WTC11 (cell line): ENCODE measurements around the gene HINT3. TPM values are rescaled to one million over a fixed set of nuclear protein-coding genes. Genes with fewer than 3 reads are reported as not detected.

ENCODE experiments used
- ATAC-seq: fragments of 200-7000 bp; cut with Tn5 transposase; 2 replicates; pipeline ENCODE4 v1.10.0; 2021; ENCODE audit warnings: mild to moderate bottlenecking, moderate library complexity
- CTCF ChIA-PET: fragments of 300-600 bp; sonication (Branson Sonifier 250); formaldehyde crosslinking; loops from one replicate; lab custom pipeline; 2021; ENCODE audit warnings: antibody characterized with exemption; lab: Charles Lee
- POLR2A ChIA-PET: fragments of 350-600 bp; sonication (Branson Sonifier 250); formaldehyde crosslinking; loops from one replicate; lab custom pipeline; 2021; ENCODE audit warnings: antibody characterized with exemption; lab: Charles Lee
- DNase-seq: peaks from one replicate; pipeline ENCODE4 v3.0.0; 2021; ENCODE audit warnings: low spot score
- H3K27ac Mint-ChIP-seq: 2 replicates; pipeline ENCODE4 v1.8.0; 2021; ENCODE audit warnings: mixed read lengths
- H3K27me3 Mint-ChIP-seq: 2 replicates; pipeline ENCODE4 v1.8.0; 2021; ENCODE audit warnings: low read depth, mild to moderate bottlenecking, moderate library complexity, mixed read lengths
- H3K36me3 Mint-ChIP-seq: 2 replicates; pipeline ENCODE4 v1.8.0; 2021; ENCODE audit warnings: mixed read lengths
- H3K4me1 Mint-ChIP-seq: 2 replicates; pipeline ENCODE4 v1.8.0; 2022; ENCODE audit warnings: mixed read lengths
- H3K4me3 Mint-ChIP-seq: 2 replicates; pipeline ENCODE4 v1.8.0; 2021; ENCODE audit warnings: mild to moderate bottlenecking, moderate library complexity, mixed read lengths
- H3K9me3 Mint-ChIP-seq: 2 replicates; pipeline ENCODE4 v1.8.0; 2021; ENCODE audit warnings: mixed read lengths
- EMX1 ChIP-seq: fragments of 250-450 bp; sonication (Bioruptor Pico); IDR thresholded peaks from 2 replicates; pipeline ENCODE4 v1.8.0; 2021; ENCODE audit warnings: mild to moderate bottlenecking
- FOXJ3 ChIP-seq: sonication (generic); formaldehyde crosslinking; IDR thresholded peaks from 2 replicates; pipeline ENCODE4 v1.9.0; 2021; ENCODE audit warnings: missing genetic modification reagents, mild to moderate bottlenecking, borderline replicate concordance
- FOXK1 ChIP-seq: sonication (generic); formaldehyde crosslinking; IDR thresholded peaks from 2 replicates; pipeline ENCODE4 v1.8.0; 2022; ENCODE audit warnings: mild to moderate bottlenecking, moderate library complexity, missing genetic modification reagents
- JUN ChIP-seq: sonication (generic); formaldehyde crosslinking; IDR thresholded peaks from 2 replicates; pipeline ENCODE4 v1.8.0; 2023; ENCODE audit warnings: mild to moderate bottlenecking, missing genetic modification reagents
- MXD4 ChIP-seq: fragments of 250-450 bp; sonication (Bioruptor Pico); IDR thresholded peaks from 2 replicates; pipeline ENCODE4 v1.8.0; 2021; ENCODE audit warnings: mild to moderate bottlenecking, moderate library complexity, borderline replicate concordance
- NFE2L1 ChIP-seq: sonication (generic); formaldehyde crosslinking; IDR thresholded peaks from 2 replicates; pipeline ENCODE4 v1.8.1; 2023; ENCODE audit warnings: missing genetic modification reagents
- NFYB ChIP-seq: sonication (generic); formaldehyde crosslinking; conservative IDR thresholded peaks from 2 replicates; pipeline ENCODE4 v1.8.0; 2022; ENCODE audit warnings: low read depth, missing genetic modification reagents
- SMAD3 ChIP-seq: sonication (generic); formaldehyde crosslinking; IDR thresholded peaks from 2 replicates; pipeline ENCODE4 v1.8.0; 2022; ENCODE audit warnings: missing genetic modification reagents, mild to moderate bottlenecking, borderline replicate concordance
- SMAD4 ChIP-seq: sonication (generic); formaldehyde crosslinking; IDR thresholded peaks from 2 replicates; pipeline ENCODE4 v1.8.0; 2022; ENCODE audit warnings: mild to moderate bottlenecking, missing genetic modification reagents
- ZNF138 ChIP-seq: sonication (generic); formaldehyde crosslinking; conservative IDR thresholded peaks from 2 replicates; pipeline ENCODE4 v1.8.1; 2022; ENCODE audit warnings: mild to moderate bottlenecking, moderate library complexity, missing genetic modification reagents
- ZNF232 ChIP-seq: sonication (generic); formaldehyde crosslinking; IDR thresholded peaks from 2 replicates; pipeline ENCODE4 v1.8.0; 2022; ENCODE audit warnings: mild to moderate bottlenecking, missing genetic modification reagents
- ZNF671 ChIP-seq: fragments of 250-450 bp; sonication (Bioruptor Pico); IDR thresholded peaks from 2 replicates; pipeline ENCODE4 v1.8.0; 2021; ENCODE audit warnings: mild to moderate bottlenecking
- total RNA-seq: library from RNA; stranded (reverse); gene quantifications from 3 replicates; pipeline ENCODE4 v1.2.3, GENCODE V29; 2021
- TF ChIP-seq, protein P1 (sequence below): fragments of 250-450 bp; sonication (Bioruptor Pico); IDR thresholded peaks from 2 replicates; pipeline ENCODE4 v1.9.0; 2021; ENCODE audit warnings: moderate library complexity, mild to moderate bottlenecking, inconsistent platforms, borderline replicate concordance
- TF ChIP-seq, protein P2 (sequence below): sonication (generic); formaldehyde crosslinking; IDR thresholded peaks from 2 replicates; pipeline ENCODE4 v1.8.1; 2022; ENCODE audit warnings: low read depth, mild to moderate bottlenecking, moderate library complexity, missing genetic modification reagents, borderline replicate concordance
- TF ChIP-seq, protein P3 (sequence below): fragments of 250-450 bp; sonication (Bioruptor Pico); conservative IDR thresholded peaks from 2 replicates; pipeline ENCODE4 v1.9.0; 2021; ENCODE audit warnings: mild to moderate bottlenecking
- TF ChIP-seq, protein P4 (sequence below): sonication (generic); formaldehyde crosslinking; conservative IDR thresholded peaks from 2 replicates; pipeline ENCODE4 v1.8.1; 2023; ENCODE audit warnings: mild to moderate bottlenecking, low read depth, missing genetic modification reagents, moderate library complexity

HINT3 gene
- total RNA-seq, 1 experiment from 2014 or later, result 9.4 TPM

DNA sequence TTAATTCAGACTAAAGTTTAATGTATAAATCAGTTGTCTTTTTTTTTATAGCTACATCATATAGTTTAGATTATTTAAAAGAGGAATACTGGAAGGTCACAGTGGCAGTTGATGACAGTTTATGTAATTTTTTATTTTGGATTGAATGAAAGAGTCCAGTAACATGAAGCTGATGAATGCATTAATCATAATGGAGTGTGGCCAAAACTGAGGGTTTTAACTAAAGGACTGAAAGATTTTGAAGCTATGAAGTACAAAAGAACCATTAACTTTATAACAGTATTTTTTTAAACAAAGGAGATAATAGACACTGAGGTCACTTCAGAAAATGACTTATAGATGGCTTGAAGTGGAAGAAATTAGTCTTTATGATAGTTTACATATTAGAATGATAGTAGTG, 71.0 kb downstream of the HINT3 start:
- no peaks in the 10 kb centered on the region for H3K9me3 Mint-ChIP-seq
- DNase-seq (no peak), ATAC-seq (no peak)
- ChIA-PET POLR2A (no interaction called here), CTCF (no interaction called here)
- TF ChIP-seq FOXJ3 (no peak), FOXK1 (CRISPR knock-in tag) (no peak), ZNF138 (CRISPR knock-in tag) (no peak), MXD4 (CRISPR knock-in tag) (no peak), JUN (CRISPR knock-in tag) (no peak), EMX1 (CRISPR knock-in tag) (no peak), NFE2L1 (CRISPR knock-in tag) (no peak), SMAD3 (no peak), ZNF671 (CRISPR knock-in tag) (no peak), SMAD4 (CRISPR knock-in tag) (no peak), ZNF232 (CRISPR knock-in tag) (no peak), NFYB (CRISPR knock-in tag) (no peak)
- TF ChIP-seq, protein P1, sequence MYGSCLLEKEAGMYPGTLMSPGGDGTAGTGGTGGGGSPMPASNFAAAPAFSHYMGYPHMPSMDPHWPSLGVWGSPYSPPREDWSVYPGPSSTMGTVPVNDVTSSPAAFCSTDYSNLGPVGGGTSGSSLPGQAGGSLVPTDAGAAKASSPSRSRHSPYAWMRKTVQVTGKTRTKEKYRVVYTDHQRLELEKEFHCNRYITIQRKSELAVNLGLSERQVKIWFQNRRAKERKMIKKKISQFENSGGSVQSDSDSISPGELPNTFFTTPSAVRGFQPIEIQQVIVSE (CRISPR knock-in tag), result no peak
- TF ChIP-seq, protein P2, sequence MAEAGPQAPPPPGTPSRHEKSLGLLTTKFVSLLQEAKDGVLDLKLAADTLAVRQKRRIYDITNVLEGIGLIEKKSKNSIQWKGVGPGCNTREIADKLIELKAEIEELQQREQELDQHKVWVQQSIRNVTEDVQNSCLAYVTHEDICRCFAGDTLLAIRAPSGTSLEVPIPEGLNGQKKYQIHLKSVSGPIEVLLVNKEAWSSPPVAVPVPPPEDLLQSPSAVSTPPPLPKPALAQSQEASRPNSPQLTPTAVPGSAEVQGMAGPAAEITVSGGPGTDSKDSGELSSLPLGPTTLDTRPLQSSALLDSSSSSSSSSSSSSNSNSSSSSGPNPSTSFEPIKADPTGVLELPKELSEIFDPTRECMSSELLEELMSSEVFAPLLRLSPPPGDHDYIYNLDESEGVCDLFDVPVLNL, result no peak
- TF ChIP-seq, protein P3, sequence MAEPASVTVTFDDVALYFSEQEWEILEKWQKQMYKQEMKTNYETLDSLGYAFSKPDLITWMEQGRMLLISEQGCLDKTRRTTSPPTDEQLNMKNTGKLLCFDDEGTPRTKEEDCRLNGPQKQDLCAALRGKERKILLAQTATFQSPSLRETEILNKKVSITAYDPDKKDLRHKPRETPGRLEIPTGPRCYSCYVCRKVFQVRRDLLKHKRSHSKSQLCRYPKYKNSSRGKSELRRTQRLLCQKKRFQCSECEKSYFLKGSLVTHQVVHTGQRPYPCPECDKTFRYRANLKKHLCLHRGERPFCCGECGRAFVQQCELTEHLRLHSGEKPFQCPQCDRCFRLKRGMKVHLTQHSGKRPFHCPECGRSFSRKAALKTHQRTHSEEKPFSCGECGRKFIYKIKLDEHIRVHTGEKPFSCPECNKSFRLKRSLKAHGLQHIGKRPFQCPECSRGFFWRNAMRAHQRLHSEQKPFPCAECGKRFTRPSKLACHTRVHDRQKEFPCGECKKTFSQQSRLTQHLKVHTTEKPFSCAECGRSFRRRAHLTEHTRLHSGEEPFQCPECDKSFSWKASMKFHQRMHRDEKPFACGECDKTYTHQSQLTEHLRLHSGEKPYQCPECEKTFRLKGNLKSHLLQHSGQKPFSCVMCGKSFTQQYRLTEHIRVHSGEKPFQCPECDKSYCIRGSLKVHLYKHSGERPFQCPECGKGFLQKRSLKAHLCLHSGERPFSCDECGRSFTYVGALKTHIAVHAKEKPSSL, result no peak
- TF ChIP-seq, protein P4, sequence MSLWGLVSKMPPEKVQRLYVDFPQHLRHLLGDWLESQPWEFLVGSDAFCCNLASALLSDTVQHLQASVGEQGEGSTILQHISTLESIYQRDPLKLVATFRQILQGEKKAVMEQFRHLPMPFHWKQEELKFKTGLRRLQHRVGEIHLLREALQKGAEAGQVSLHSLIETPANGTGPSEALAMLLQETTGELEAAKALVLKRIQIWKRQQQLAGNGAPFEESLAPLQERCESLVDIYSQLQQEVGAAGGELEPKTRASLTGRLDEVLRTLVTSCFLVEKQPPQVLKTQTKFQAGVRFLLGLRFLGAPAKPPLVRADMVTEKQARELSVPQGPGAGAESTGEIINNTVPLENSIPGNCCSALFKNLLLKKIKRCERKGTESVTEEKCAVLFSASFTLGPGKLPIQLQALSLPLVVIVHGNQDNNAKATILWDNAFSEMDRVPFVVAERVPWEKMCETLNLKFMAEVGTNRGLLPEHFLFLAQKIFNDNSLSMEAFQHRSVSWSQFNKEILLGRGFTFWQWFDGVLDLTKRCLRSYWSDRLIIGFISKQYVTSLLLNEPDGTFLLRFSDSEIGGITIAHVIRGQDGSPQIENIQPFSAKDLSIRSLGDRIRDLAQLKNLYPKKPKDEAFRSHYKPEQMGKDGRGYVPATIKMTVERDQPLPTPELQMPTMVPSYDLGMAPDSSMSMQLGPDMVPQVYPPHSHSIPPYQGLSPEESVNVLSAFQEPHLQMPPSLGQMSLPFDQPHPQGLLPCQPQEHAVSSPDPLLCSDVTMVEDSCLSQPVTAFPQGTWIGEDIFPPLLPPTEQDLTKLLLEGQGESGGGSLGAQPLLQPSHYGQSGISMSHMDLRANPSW (CRISPR knock-in tag), result no peak
- no peaks in the 10 kb centered on the region for H3K4me1 Mint-ChIP-seq
- no peaks in the 10 kb centered on the region for H3K27me3 Mint-ChIP-seq
- H3K36me3 Mint-ChIP-seq, result peaks cover 28% of the 10 kb centered on the region
- H3K4me3 Mint-ChIP-seq, result no peak overlapping the region
- no peak overlapping the region for H3K27ac Mint-ChIP-seq

Other genes starting within 250 kb of the HINT3 start
- gene HEY2, start 207.1 kb upstream of the HINT3 start, total RNA-seq, result 10.6 to 12.3 TPM (median 11.5 TPM) in 3 replicates
- 9.0 to 14.4 TPM (median 9.9 TPM) in 3 replicates for gene NCOA7, start 165.8 kb upstream of the HINT3 start, total RNA-seq
- gene TRMT11, start 29.8 kb downstream of the HINT3 start, total RNA-seq, result 27.5 to 32.7 TPM (median 32.3 TPM) in 3 replicates